ENCODE results near the gene APIP.

- TF ChIP-seq CTCF (IDR thresholded peaks at IDR 0.05) (no peak), POLR2A (IDR thresholded peaks at IDR 0.05) (no peak)
Observed at GRCh38 chr11:34909415-34909814, 6.8 kb downstream of the APIP start.

Measured in lower leg skin (tissue), 3 donors.